Epithelial cell of esophagus (primary cell): ENCODE data around the gene PYGL.
"Not testable (repeated sequence)": the region's sequence is repeated elsewhere in the genome, so short reads cannot be mapped to it uniquely, and the experiment has no call there.

Experiments
- DNase-seq: peaks from one replicate; pipeline ENCODE4 v3.0.0; 2010; ENCODE audit warnings: low read depth
- H3K4me3 ChIP-seq: 2 replicates; pipeline ENCODE4 v1.5.1; 2011; ENCODE audit warnings: mild to moderate bottlenecking, low read length, control low read depth
- TF ChIP-seq, protein P1 (sequence below): IDR thresholded peaks from 2 replicates; pipeline ENCODE4 v1.5.1; 2011; ENCODE audit warnings: low read depth, mild to moderate bottlenecking, low read length, control low read depth, inconsistent platforms; ENCODE audit not compliant: insufficient read depth; ENCODE audit errors: missing control alignments

PYGL gene

DNA sequence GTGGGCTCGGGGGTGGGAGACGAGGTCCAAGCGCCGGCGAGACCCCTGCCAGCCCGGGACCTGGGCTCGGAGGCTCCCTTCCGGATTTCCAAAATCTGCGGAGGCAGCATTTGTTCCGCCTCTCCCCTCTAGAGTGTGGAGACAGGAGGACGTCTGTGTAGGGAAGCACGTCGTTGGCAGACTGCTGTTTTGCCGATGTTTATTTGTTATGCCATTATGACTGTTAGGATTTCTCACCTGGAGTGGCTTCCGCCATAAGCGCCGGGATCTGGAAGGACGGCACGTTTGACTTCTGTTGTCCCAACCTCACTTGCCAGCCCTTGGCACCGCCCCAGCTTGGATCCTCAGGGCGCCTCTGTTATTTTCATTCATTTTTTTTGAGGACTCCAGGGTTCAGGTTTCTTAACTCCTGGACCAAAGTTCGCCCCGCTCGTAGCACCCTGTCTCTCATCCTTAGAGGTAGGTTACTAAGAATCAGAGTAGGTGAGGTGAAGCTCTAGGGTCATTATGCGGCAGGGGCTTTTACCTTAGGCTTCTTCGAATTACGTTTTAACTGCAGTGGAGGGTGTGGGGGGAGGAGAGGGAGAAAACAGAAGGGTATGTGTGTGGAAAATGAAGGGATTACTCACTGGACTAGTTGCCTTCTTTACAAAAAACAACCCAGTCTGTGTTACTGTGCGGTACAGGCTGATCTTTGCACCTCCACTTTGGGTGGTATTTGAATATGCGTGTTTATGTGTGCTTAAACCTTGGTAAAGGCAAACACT, 547 bp upstream of the PYGL start:
- TF ChIP-seq, protein P1, sequence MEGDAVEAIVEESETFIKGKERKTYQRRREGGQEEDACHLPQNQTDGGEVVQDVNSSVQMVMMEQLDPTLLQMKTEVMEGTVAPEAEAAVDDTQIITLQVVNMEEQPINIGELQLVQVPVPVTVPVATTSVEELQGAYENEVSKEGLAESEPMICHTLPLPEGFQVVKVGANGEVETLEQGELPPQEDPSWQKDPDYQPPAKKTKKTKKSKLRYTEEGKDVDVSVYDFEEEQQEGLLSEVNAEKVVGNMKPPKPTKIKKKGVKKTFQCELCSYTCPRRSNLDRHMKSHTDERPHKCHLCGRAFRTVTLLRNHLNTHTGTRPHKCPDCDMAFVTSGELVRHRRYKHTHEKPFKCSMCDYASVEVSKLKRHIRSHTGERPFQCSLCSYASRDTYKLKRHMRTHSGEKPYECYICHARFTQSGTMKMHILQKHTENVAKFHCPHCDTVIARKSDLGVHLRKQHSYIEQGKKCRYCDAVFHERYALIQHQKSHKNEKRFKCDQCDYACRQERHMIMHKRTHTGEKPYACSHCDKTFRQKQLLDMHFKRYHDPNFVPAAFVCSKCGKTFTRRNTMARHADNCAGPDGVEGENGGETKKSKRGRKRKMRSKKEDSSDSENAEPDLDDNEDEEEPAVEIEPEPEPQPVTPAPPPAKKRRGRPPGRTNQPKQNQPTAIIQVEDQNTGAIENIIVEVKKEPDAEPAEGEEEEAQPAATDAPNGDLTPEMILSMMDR = no peak
- DNase-seq = peak; percentile 83
- H3K4me3 ChIP-seq = peak overlapping the region; percentile 81

DNA sequence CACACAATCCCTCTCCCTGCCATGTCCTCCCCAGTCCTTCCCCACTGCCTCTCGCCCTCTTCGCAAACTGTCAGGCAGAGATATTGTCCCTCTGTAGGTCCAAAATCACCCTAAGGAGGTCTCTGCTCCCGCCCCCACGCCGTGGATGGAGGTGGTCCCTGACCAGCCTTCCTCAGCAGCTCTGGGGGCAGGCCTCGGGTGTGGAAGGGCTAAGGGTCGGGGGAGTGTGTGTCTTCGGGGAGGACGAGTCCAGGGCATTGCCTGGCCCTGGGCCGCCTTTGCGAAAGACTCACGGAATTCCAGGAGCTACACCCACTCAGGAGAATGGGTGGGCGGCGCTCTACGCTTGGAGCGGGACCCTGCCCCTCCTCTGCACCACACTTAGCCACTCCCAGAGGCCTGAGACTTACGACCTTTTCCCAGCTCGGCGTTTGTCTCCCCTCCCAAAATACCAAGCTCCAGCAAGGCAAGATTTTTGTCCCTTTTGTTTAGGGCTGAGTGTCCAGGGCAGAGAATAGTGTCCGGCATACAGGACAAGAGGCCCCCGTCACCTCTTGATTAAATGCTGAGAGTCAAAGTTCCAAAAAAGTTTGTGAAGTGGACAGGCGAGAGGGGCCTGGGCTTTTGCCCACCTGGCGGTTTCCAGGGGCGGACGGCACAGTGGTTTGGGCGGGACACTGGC, 881 bp downstream of the PYGL start:
- TF ChIP-seq, protein P1 = no peak
- peak; percentile 53 for DNase-seq
- H3K4me3 ChIP-seq = peak overlapping the region; percentile 81

DNA sequence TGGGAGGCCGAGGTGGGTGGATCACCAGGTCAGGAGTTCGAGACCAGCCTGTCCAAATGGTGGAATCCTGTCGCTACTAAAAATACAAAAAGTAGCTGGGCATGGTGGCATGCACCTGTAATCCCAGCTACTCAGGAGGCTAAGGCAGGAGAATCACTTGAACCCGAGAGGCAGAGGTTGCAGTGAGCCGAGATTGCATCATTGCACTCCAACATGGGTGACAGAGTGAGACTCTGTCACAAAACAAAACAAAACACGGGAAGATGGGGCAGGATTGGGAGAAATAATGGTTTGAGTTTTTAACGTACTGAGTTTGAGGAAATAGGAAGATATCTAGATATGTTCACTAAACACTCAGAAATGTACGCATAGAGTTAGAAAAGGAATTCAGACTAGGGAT, 2.6 kb downstream of the PYGL start:
- not testable (repeated sequence) for DNase-seq, H3K4me3 ChIP-seq

DNA sequence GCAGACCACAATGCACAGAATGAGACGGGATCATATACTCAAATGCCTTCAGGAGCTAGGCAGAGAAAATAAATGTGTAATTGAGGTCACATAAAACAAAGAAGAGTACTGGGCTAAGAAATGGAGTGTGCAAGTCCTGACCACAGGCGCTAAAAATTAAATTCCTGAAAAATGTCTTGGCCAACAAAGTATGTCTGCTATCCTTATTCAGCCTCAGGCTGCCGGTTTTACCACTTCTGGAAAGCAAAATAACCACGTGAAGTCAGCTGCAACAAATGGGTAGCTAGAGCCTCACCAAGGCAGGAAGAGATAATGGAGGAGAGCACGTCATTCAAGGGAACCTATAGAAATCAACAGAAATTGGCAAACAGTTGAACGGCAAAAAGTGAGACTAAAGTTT, 3.1 kb downstream of the PYGL start:
- H3K4me3 ChIP-seq = no peak overlapping the region
- TF ChIP-seq, protein P1 = no peak
- peak; percentile 67 for DNase-seq

DNA sequence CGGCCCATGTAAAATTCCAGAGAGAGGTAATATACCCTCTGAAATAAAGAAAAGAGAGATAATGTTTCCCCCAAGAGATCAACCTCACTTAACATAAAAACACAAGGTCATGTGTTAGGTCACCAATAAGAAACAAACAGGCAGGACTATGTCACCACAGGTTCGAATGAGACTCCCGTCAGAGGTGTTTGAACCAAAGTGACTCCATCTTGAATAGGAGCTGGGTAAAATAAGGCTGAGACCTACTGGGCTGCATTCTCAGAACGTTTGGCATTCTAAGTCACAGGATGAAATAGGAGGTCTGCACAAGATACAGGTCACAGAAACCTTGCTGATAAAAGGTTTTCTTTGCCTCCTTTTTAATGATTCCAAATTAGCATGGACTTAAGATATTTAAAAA, 6.5 kb downstream of the PYGL start:
- TF ChIP-seq, protein P1 = no peak
- no peak overlapping the region for H3K4me3 ChIP-seq
- DNase-seq = no peak

DNA sequence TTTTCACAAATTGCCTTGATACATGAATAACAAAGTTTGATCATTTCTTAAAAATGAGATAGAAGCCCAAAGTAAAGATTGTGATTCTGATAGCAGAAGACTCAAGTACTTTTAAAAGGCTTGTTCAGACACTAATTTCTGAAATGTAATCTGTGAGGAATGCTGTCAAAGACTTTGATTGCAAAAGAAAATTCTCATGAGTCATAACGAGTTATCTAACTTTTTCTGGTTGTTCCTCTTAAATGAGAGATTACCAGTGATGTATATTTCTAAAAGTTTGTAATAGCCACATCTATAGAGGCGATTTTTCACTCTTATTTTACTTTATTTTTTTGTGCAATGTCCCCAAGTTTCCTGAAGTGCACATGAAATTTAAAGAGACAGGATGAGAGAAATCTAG, 7.0 kb downstream of the PYGL start:
- TF ChIP-seq, protein P1 = no peak
- peak; percentile 85 for DNase-seq
- H3K4me3 ChIP-seq = no peak overlapping the region

DNA sequence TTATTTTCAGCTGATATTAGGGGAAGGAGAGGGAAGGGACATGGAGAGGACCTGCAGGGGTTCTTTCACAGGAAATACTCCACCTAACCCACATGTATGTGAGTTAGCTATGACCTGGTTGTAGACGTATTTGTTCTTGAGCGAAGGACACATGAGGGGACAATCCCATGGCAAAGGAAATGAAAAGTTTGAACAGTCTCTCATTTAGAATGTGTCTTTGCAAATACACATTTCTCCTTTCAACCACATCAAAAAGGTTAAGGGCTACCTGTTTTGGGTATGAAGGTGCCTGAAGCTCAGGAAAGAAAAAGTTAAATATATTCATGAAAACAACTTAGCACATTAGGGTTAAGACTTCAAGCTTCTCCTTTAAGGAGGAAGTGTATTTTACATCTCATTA, 7.4 kb downstream of the PYGL start:
- DNase-seq = no peak
- no peak overlapping the region for H3K4me3 ChIP-seq
- TF ChIP-seq, protein P1 = no peak
